Mesendoderm (in vitro differentiated cells): Measurements from ENCODE around the gene AK8.

Source experiments
- DNase-seq: peaks from one replicate; pipeline ENCODE4 v3.0.0; 2013
- H2AK5ac ChIP-seq: 2 replicates; pipeline ENCODE4 v1.6.1; 2013; ENCODE audit warnings: low read length, inconsistent platforms
- H2BK120ac ChIP-seq: 2 replicates; pipeline ENCODE4 v1.6.1; 2013; ENCODE audit warnings: low read depth, mild to moderate bottlenecking, low read length, moderate library complexity, mixed read lengths
- H2BK15ac ChIP-seq: replicated peaks from 2 replicates; pipeline ENCODE4 v1.6.1; 2013; ENCODE audit warnings: low read depth, mild to moderate bottlenecking, moderate library complexity
- H2BK5ac ChIP-seq: 2 replicates; pipeline ENCODE4 v1.6.1; 2013; ENCODE audit warnings: low read length, inconsistent platforms
- H3K18ac ChIP-seq: 2 replicates; pipeline ENCODE4 v1.6.1; 2013; ENCODE audit warnings: mild to moderate bottlenecking, low read length, mixed read lengths
- H3K23ac ChIP-seq: one replicate; pipeline ENCODE4 v1.6.1; 2013; ENCODE audit warnings: low read length
- H3K27ac ChIP-seq: 2 replicates; pipeline ENCODE4 v1.5.1; 2013; ENCODE audit warnings: low read depth, mild to moderate bottlenecking, inconsistent platforms, low read length, moderate library complexity
- H3K27me3 ChIP-seq: 2 replicates; pipeline ENCODE4 v1.6.1; 2013; ENCODE audit warnings: low read length, control low read depth, mild to moderate bottlenecking, inconsistent platforms; ENCODE audit not compliant: insufficient read depth, poor library complexity
- H3K36me3 ChIP-seq: 2 replicates; pipeline ENCODE4 v1.6.1; 2013; ENCODE audit warnings: low read length, inconsistent platforms; ENCODE audit not compliant: control insufficient read depth, insufficient read depth
- H3K4ac ChIP-seq: one replicate; pipeline ENCODE4 v1.6.1; 2013; ENCODE audit warnings: low read depth, mild to moderate bottlenecking, low read length, moderate library complexity
- H3K4me1 ChIP-seq: 2 replicates; pipeline ENCODE4 v1.6.1; 2013; ENCODE audit warnings: low read depth, low read length, inconsistent platforms; ENCODE audit not compliant: control insufficient read depth
- H3K4me2 ChIP-seq: 2 replicates; pipeline ENCODE4 v1.6.1; 2013; ENCODE audit warnings: low read length
- H3K4me3 ChIP-seq: 2 replicates; pipeline ENCODE4 v1.5.1; 2013; ENCODE audit warnings: mild to moderate bottlenecking, low read length
- H3K56ac ChIP-seq: one replicate; pipeline ENCODE4 v1.6.1; 2013; ENCODE audit warnings: low read length
- H3K79me1 ChIP-seq: 2 replicates; pipeline ENCODE4 v1.6.1; 2013; ENCODE audit warnings: low read length, inconsistent platforms
- H3K79me2 ChIP-seq: 2 replicates; pipeline ENCODE4 v1.6.1; 2013; ENCODE audit warnings: mild to moderate bottlenecking, low read length; ENCODE audit not compliant: control insufficient read depth, insufficient read depth
- H3K9ac ChIP-seq: 2 replicates; pipeline ENCODE4 v1.6.1; 2013; ENCODE audit warnings: low read length, inconsistent platforms
- H4K5ac ChIP-seq: one replicate; pipeline ENCODE4 v1.6.1; 2013; ENCODE audit warnings: low read length
- H4K8ac ChIP-seq: one replicate; pipeline ENCODE4 v1.6.1; 2013; ENCODE audit warnings: low read depth, mild to moderate bottlenecking, control low read depth, low read length, moderate library complexity
- WGBS: extraction: QIAGEN DNeasy Blood & Tissue Kit; methylation state at CpG from one replicate; pipeline ENCODE4 v1.1.7; 2013; ENCODE audit warnings: low lambda C conversion rate, missing lambda C conversion rate; ENCODE audit not compliant: insufficient coverage; ENCODE audit errors: extremely low coverage; 5-methylcytosine and 5-hydroxymethylcytosine counted together

The AK8 gene

GRCh38 chr9:132710333-132710732 lies 167.8 kb downstream of the AK8 start:
- Histone ChIP-seq H3K27me3 (no peaks in the 10 kb centered on the region), H3K18ac (no peak overlapping the region), H2BK5ac (no peak overlapping the region), H3K56ac (no peak overlapping the region), H4K8ac (no peak overlapping the region), H3K27ac (no peak overlapping the region), H2AK5ac (no peak overlapping the region), H2BK120ac (no peak overlapping the region), H3K23ac (no peak overlapping the region), H3K9ac (no peak overlapping the region), H2BK15ac (no peak overlapping the region), H4K5ac (no peak overlapping the region), H3K4me2 (no peak overlapping the region), H3K4ac (no peak overlapping the region), H3K4me3 (no peak overlapping the region), H3K79me2 (no peaks in the 10 kb centered on the region), H3K79me1 (no peaks in the 10 kb centered on the region), H3K36me3 (no peaks in the 10 kb centered on the region), H3K4me1 (no peaks in the 10 kb centered on the region)
- DNase-seq, result no peak
- no CpG with 5 or more reads among the region's 6 CpGs for WGBS

- Histone ChIP-seq H3K9ac (no peak overlapping the region), H3K36me3 (no peaks in the 10 kb centered on the region), H3K56ac (no peak overlapping the region), H3K27ac (no peak overlapping the region), H2BK15ac (no peak overlapping the region), H3K79me1 (no peaks in the 10 kb centered on the region), H3K79me2 (no peaks in the 10 kb centered on the region), H2AK5ac (no peak overlapping the region), H3K27me3 (no peaks in the 10 kb centered on the region), H3K4me2 (no peak overlapping the region), H2BK5ac (no peak overlapping the region), H3K4me3 (no peak overlapping the region), H3K4me1 (no peaks in the 10 kb centered on the region), H3K23ac (no peak overlapping the region), H4K8ac (no peak overlapping the region), H4K5ac (no peak overlapping the region), H3K4ac (no peak overlapping the region), H3K18ac (no peak overlapping the region), H2BK120ac (no peak overlapping the region)
- no peak for DNase-seq
- WGBS, result no CpG with 5 or more reads among the region's 23 CpGs
Observed at GRCh38 chr9:132708769-132709430, 169.2 kb downstream of the AK8 start.

GRCh38 chr9:132708239-132708638 lies 169.8 kb downstream of the AK8 start:
- Histone ChIP-seq H3K27me3 (no peaks in the 10 kb centered on the region), H4K5ac (no peak overlapping the region), H3K18ac (no peak overlapping the region)

GRCh38 chr9:132703336-132703735 lies 174.7 kb downstream of the AK8 start:
- WGBS, result no CpG with 5 or more reads among the region's 2 CpGs
- Histone ChIP-seq H3K4me3 (no peak overlapping the region), H3K79me1 (no peaks in the 10 kb centered on the region), H2BK120ac (no peak overlapping the region), H3K27me3 (no peaks in the 10 kb centered on the region), H2BK15ac (no peak overlapping the region), H3K56ac (no peak overlapping the region), H4K5ac (no peak overlapping the region), H3K36me3 (no peaks in the 10 kb centered on the region), H3K23ac (no peak overlapping the region), H3K9ac (no peak overlapping the region), H3K4me1 (no peaks in the 10 kb centered on the region), H3K79me2 (no peaks in the 10 kb centered on the region), H3K18ac (no peak overlapping the region), H2BK5ac (no peak overlapping the region), H3K27ac (no peak overlapping the region), H4K8ac (no peak overlapping the region), H2AK5ac (no peak overlapping the region), H3K4ac (no peak overlapping the region), H3K4me2 (no peak overlapping the region)
- DNase-seq, result no peak

More at GRCh38 chr9:132708239-132708638, 169.8 kb downstream of the AK8 start:
- no peaks in the 10 kb centered on the region for H3K79me2 ChIP-seq
- H3K23ac ChIP-seq, result no peak overlapping the region
- H2BK15ac ChIP-seq, result no peak overlapping the region
- H2BK120ac ChIP-seq, result no peak overlapping the region
- H2BK5ac ChIP-seq, result no peak overlapping the region
- H3K9ac ChIP-seq, result no peak overlapping the region
- no peaks in the 10 kb centered on the region for H3K79me1 ChIP-seq
- H3K4me2 ChIP-seq, result no peak overlapping the region
- no peak overlapping the region for H3K27ac ChIP-seq
- H4K8ac ChIP-seq, result no peak overlapping the region
- no peak overlapping the region for H3K4me3 ChIP-seq
- H3K4ac ChIP-seq, result no peak overlapping the region
- H3K4me1 ChIP-seq, result no peaks in the 10 kb centered on the region
- no CpG with 5 or more reads among the region's 8 CpGs for WGBS
- no peak for DNase-seq
- no peaks in the 10 kb centered on the region for H3K36me3 ChIP-seq
- H3K56ac ChIP-seq, result no peak overlapping the region
- no peak overlapping the region for H2AK5ac ChIP-seq

- H3K9ac ChIP-seq, result no peak overlapping the region
- no peak overlapping the region for H2AK5ac ChIP-seq
- no peak overlapping the region for H3K18ac ChIP-seq
- H3K27ac ChIP-seq, result no peak overlapping the region
- no peak overlapping the region for H2BK15ac ChIP-seq
- no peaks in the 10 kb centered on the region for H3K79me1 ChIP-seq
- no peak overlapping the region for H3K56ac ChIP-seq
- H3K27me3 ChIP-seq, result no peaks in the 10 kb centered on the region
- no peaks in the 10 kb centered on the region for H3K4me1 ChIP-seq
- no peak overlapping the region for H2BK5ac ChIP-seq
- H4K5ac ChIP-seq, result no peak overlapping the region
- no peaks in the 10 kb centered on the region for H3K79me2 ChIP-seq
- no peak overlapping the region for H2BK120ac ChIP-seq
- H3K4me2 ChIP-seq, result no peak overlapping the region
- peak; percentile 43 for DNase-seq
- H3K36me3 ChIP-seq, result no peaks in the 10 kb centered on the region
- H3K4ac ChIP-seq, result no peak overlapping the region
- no peak overlapping the region for H3K23ac ChIP-seq
- no CpG with 5 or more reads among the region's 1 CpG for WGBS
- H3K4me3 ChIP-seq, result no peak overlapping the region
- H4K8ac ChIP-seq, result no peak overlapping the region
Observed at GRCh38 chr9:132702254-132702653, 175.8 kb downstream of the AK8 start.

GRCh38 chr9:132699956-132700355 lies 178.1 kb downstream of the AK8 start:
- Histone ChIP-seq H3K56ac (no peak overlapping the region), H3K23ac (no peak overlapping the region), H3K4me3 (no peak overlapping the region), H3K36me3 (no peaks in the 10 kb centered on the region), H3K4me2 (no peak overlapping the region), H2BK5ac (no peak overlapping the region), H2AK5ac (no peak overlapping the region), H2BK120ac (no peak overlapping the region), H4K8ac (no peak overlapping the region), H2BK15ac (no peak overlapping the region), H3K4ac (no peak overlapping the region), H3K9ac (no peak overlapping the region), H3K27me3 (no peaks in the 10 kb centered on the region), H3K79me2 (no peaks in the 10 kb centered on the region), H3K79me1 (no peaks in the 10 kb centered on the region), H4K5ac (no peak overlapping the region), H3K27ac (no peak overlapping the region), H3K18ac (no peak overlapping the region), H3K4me1 (no peaks in the 10 kb centered on the region)
- no peak for DNase-seq
- no CpG with 5 or more reads among the region's 1 CpG for WGBS
